ENCODE data around the gene IL11.

Gene IL11

DNA sequence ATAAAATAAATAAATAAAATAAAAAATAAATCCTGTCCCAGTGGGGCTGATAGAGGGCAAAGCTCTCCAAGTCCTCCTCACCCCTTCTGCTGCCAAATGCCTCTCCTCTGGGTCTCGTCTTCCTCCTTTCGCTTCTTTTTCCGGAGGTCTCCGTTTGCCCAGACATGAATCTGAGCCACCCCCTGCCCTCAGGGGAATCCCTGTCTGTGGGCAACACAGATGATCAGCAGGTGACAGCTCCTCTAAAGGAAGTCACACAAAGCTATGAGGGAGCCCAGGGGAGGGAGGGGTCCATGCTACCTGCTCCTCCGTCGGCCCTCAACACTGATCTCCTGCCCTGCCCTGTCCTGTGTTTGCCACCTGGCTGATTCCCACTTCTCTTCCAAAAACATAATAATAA is 45.6 kb downstream of the IL11 start:
- Histone ChIP-seq H3K4me2 (ENCODE audit: insufficient read depth, low read length) (no peak overlapping the region), H3K4me1 (ENCODE audit: insufficient read depth, low read length) (no peaks in the 10 kb centered on the region), H4K20me1 (ENCODE audit: insufficient read depth, low read length) (no peaks in the 10 kb centered on the region), H3K4me3 (ENCODE audit: low read depth in 1 of 2, low read length in 2 of 2) (no peak overlapping the region), H3K79me2 (ENCODE audit: insufficient read depth, low read length) (no peaks in the 10 kb centered on the region), H3K9ac (ENCODE audit: low read depth, low read length) (no peak overlapping the region), H3K27ac (ENCODE audit: low read length) (no peak overlapping the region), H3K27me3 (ENCODE audit: insufficient read depth, low read length, poor library complexity) (no peaks in the 10 kb centered on the region), H3K36me3 (ENCODE audit: insufficient read depth, low read length) (no peaks in the 10 kb centered on the region), H3K9me3 (ENCODE audit: insufficient read depth, low read length, severe bottlenecking) (no peaks in the 10 kb centered on the region), H2AFZ (ENCODE audit: low read depth, low read length) (no peak overlapping the region)
- DNase-seq (no peak), ATAC-seq (ENCODE audit: insufficient read depth, low read depth) (no peak)
- TF ChIP-seq, protein P1, sequence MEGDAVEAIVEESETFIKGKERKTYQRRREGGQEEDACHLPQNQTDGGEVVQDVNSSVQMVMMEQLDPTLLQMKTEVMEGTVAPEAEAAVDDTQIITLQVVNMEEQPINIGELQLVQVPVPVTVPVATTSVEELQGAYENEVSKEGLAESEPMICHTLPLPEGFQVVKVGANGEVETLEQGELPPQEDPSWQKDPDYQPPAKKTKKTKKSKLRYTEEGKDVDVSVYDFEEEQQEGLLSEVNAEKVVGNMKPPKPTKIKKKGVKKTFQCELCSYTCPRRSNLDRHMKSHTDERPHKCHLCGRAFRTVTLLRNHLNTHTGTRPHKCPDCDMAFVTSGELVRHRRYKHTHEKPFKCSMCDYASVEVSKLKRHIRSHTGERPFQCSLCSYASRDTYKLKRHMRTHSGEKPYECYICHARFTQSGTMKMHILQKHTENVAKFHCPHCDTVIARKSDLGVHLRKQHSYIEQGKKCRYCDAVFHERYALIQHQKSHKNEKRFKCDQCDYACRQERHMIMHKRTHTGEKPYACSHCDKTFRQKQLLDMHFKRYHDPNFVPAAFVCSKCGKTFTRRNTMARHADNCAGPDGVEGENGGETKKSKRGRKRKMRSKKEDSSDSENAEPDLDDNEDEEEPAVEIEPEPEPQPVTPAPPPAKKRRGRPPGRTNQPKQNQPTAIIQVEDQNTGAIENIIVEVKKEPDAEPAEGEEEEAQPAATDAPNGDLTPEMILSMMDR (IDR thresholded peaks at IDR 0.05; ENCODE audit: borderline replicate concordance, extremely low read depth, low read length, poor library complexity, severe bottlenecking) = no peak
- no peak for TF ChIP-seq EZH2 (IDR thresholded peaks at IDR 0.05; ENCODE audit: borderline replicate concordance, low read depth, low read length, severe bottlenecking)

DNA sequence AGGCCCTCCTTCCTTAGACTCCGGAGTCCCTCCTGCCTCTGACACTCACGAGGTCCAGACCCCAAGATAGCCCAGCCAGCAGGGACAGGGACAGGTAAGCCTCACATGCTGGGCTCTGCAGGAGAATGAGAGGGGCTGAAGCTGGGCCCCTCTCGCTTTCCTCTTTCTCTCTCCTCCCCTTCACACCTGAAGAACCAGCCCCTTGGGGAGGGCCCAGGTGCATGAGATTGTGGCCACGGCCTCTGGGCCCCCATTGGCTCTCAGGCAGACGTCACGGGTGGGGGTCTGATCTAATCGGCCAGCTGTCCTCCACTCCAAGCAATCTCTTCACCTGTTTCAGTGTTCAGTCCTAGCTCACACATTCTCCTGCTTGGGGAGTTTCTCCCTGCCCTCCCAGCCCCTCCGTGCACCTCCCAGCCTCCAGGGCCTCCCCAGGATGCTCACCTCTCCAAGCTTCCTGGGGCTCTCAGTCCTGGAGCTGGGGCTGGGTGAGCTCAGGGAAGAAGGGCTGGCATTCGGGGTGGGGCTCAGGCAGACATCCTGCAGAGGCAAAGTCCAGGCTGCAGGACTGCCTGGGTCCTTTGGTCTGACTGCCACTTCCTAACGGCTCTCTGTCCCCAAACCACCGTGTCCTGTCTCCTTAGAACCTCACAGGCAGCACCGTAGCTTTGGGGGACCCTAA is 47.9 kb downstream of the IL11 start:
- DNase-seq = no peak
- no peak overlapping the region for H3K9ac ChIP-seq (ENCODE audit: low read depth, low read length)
- TF ChIP-seq, protein P1 (IDR thresholded peaks at IDR 0.05; ENCODE audit: borderline replicate concordance, extremely low read depth, low read length, poor library complexity, severe bottlenecking) = no peak
- no peak for TF ChIP-seq EZH2 (IDR thresholded peaks at IDR 0.05; ENCODE audit: borderline replicate concordance, low read depth, low read length, severe bottlenecking)

DNA sequence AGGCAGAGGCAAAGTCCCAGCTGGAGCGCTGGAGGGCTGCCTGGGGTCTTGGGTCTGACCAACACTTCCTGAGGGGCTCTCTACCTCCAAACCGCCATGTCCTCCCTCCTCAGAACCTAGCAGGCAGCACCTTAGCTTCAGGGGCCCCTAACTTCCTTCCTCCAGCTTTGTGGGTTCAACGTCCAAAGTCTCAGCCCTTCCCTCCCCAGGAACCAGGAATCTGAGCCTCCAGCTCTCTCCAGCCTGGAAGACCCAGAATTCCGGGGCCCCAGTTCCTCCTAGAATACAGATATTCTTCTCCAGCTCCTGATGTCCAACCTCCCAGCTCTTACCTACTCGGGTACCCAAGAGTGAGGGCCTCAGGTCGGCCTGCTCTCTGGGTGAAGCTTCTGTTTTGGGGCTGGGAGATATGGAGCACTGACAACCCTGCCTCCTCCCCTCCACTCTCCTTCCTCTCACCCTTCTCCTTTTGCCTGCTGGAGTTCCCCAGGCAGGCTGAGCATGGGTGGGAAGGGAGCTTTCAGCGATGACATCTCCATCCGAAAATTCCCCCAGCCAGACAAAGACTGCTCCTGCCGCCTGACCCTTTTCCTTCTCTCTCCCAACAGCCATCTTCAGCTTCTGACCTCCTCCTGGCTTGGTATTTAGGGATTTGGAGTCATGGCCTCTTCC is 48.7 kb downstream of the IL11 start:
- no peaks in the 10 kb centered on the region for H3K27me3 ChIP-seq (ENCODE audit: insufficient read depth, low read length, poor library complexity)
- no peaks in the 10 kb centered on the region for H3K4me1 ChIP-seq (ENCODE audit: insufficient read depth, low read length)
- TF ChIP-seq EZH2 (IDR thresholded peaks at IDR 0.05; ENCODE audit: borderline replicate concordance, low read depth, low read length, severe bottlenecking) = no peak
- TF ChIP-seq, protein P1 (IDR thresholded peaks at IDR 0.05; ENCODE audit: borderline replicate concordance, extremely low read depth, low read length, poor library complexity, severe bottlenecking) = no peak
- no peak overlapping the region for H2AFZ ChIP-seq (ENCODE audit: low read depth, low read length)
- no peak for ATAC-seq (ENCODE audit: insufficient read depth, low read depth)
- H3K9me3 ChIP-seq (ENCODE audit: insufficient read depth, low read length, severe bottlenecking) = no peaks in the 10 kb centered on the region
- no peaks in the 10 kb centered on the region for H3K36me3 ChIP-seq (ENCODE audit: insufficient read depth, low read length)
- no peak overlapping the region for H3K4me2 ChIP-seq (ENCODE audit: insufficient read depth, low read length)
- H3K9ac ChIP-seq (ENCODE audit: low read depth, low read length) = no peak overlapping the region
- H3K27ac ChIP-seq (ENCODE audit: low read length) = no peak overlapping the region
- no peaks in the 10 kb centered on the region for H3K79me2 ChIP-seq (ENCODE audit: insufficient read depth, low read length)
- no peak overlapping the region for H3K4me3 ChIP-seq (ENCODE audit: low read depth in 1 of 2, low read length in 2 of 2)
- no peak for DNase-seq
- no peaks in the 10 kb centered on the region for H4K20me1 ChIP-seq (ENCODE audit: insufficient read depth, low read length)

More for the DNA sequence above, 47.9 kb downstream of the IL11 start:
- Histone ChIP-seq H3K9me3 (ENCODE audit: insufficient read depth, low read length, severe bottlenecking) (no peaks in the 10 kb centered on the region), H3K79me2 (ENCODE audit: insufficient read depth, low read length) (no peaks in the 10 kb centered on the region), H4K20me1 (ENCODE audit: insufficient read depth, low read length) (no peaks in the 10 kb centered on the region), H3K4me3 (ENCODE audit: low read depth in 1 of 2, low read length in 2 of 2) (no peak overlapping the region), H3K4me2 (ENCODE audit: insufficient read depth, low read length) (no peak overlapping the region), H3K36me3 (ENCODE audit: insufficient read depth, low read length) (no peaks in the 10 kb centered on the region), H3K27ac (ENCODE audit: low read length) (no peak overlapping the region), H3K27me3 (ENCODE audit: insufficient read depth, low read length, poor library complexity) (no peaks in the 10 kb centered on the region), H2AFZ (ENCODE audit: low read depth, low read length) (no peak overlapping the region; the same call in 1 of the 2 replicates), H3K4me1 (ENCODE audit: insufficient read depth, low read length) (no peaks in the 10 kb centered on the region)
- no peak for ATAC-seq (ENCODE audit: insufficient read depth, low read depth)
